NOMO-1 (cell line): ENCODE measurements around the gene UPK2.

Experiments
- DNase-seq, 2 experiments: peaks; one replicate each; lab custom pipeline; 2025; ENCODE audit not compliant: unreplicated experiment in 2 of 2; lab: John Stamatoyannopoulos, UW

Gene UPK2

DNA sequence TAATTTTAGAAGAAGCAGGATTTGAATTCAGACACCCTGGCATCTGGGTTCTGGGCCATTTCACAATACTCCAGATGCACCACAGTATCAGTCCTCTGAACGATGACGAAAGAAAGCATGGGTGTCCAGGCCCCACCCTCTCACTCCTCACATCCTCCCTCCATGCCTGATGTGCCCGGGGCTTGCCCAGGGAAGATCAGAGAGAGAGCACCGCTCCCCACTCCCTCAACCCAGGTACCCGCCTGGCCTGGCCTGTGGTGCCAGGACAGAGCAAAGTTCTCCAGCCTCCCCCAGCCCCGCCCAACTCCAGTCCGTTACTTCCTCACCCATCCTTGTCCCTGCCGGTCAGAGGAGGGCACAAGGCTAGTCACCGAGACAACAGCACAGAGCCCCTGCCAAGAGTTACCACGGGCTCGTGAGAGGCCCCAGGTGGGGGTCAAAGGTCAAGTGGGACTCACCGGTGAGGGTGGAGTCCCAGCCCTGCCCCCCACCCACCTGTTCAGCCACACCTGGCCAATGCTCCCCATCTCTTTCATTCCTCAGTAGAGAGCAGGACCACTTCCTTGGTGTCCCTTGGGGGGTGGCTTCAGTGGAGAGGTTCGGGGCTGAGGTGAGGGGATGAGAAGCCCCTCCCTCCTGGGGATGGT is 38.5 kb upstream of the UPK2 start:
- peak; percentile 54 to 63 for DNase-seq

GRCh38 chr11:118918128-118918685 is 37.9 kb upstream of the UPK2 start:
- DNase-seq = no peak

GRCh38 chr11:118918686-118919280 is 37.3 kb upstream of the UPK2 start:
- DNase-seq = no peak

GRCh38 chr11:118921121-118921928 is 34.8 kb upstream of the UPK2 start:
- no peak for DNase-seq

GRCh38 chr11:118921929-118922744 is 34.0 kb upstream of the UPK2 start:
- no peak for DNase-seq

- no peak for DNase-seq
These were observed 33.1 kb upstream of the UPK2 start for GRCh38 chr11:118922745-118923627.

- no peak for DNase-seq
These were observed 32.1 kb upstream of the UPK2 start for GRCh38 chr11:118923721-118924587.

- peak in 1 of 2 experiments; percentile 19 for DNase-seq
These were observed 31.2 kb upstream of the UPK2 start for GRCh38 chr11:118924591-118925585.

DNA sequence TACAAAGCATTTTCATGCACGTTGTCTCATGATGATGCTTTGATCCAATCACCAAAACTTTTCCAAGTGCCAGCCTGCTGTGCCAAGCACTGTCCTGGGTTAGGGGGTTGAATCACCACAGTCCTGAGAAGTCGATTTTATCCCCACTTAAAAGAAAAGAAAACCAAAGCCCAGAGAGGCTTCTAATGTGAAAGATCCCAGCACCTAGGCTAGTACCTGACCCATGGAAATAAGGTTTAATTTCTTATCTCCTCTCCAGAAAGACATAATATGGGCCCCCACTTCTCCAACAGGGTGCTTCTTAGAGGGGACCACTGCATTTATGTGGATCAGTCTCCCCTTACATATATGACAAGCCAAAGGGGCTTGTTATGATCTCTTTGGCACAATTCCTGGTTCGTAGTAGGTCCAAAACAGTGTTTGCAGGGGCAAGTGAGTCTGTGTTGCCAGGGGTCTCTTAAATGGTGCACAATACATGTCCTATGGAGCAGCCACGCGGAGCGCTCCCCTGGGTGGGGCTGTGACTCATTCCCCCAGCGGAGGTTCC is 28.5 kb upstream of the UPK2 start:
- DNase-seq = no peak

DNA sequence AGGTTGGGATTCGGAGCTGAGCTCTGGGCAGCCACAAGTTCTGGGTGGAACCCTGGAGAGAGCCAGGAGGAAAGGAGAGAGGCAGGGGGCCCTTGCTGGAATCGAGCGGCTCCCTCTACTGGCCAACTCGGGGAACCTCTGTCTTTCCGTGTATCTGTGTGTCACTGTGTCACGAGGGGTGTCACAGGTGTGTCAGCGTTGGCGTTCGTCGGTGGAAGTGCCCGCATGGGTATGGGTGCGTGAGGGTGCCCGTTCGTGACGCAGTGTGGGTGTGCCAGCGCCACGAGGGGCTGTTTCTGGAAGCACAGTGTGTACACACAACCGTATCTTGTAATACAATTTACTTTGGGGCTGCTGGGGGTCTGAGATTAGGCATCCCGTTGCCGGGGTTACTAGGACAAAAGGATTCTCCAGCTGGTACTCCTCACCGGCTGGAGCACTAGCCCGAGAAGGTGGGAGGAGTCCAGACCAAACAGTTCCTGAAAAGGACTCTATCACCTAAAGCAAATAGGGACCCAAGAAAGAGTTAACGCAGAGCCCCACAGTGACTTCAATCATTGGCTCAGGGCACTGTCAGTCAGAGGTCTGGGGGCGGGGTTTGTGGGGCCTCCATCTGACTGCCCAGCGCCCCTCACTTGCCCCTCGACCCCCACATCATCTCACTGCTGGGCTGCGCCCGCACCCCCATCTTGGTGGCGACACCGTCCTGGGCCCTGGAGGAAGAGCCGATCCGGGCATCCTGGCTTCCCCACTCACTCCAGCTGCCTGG is 27.8 kb upstream of the UPK2 start:
- peak; percentile 82 to 88 for DNase-seq

GRCh38 chr11:118928870-118929500 is 27.1 kb upstream of the UPK2 start:
- peak; percentile 31 to 60 for DNase-seq

GRCh38 chr11:118929501-118930093 is 26.5 kb upstream of the UPK2 start:
- DNase-seq = peak; percentile 78 to 86

GRCh38 chr11:118930094-118930712 is 25.9 kb upstream of the UPK2 start:
- DNase-seq = peak; percentile 61 to 66

- DNase-seq = no peak
These were observed 24.5 kb upstream of the UPK2 start for GRCh38 chr11:118931571-118931970.

GRCh38 chr11:118933486-118933885 is 22.6 kb upstream of the UPK2 start:
- DNase-seq = no peak
